Measurements from ENCODE around the gene PROK1. TPM values are rescaled to one million over a fixed set of nuclear protein-coding genes. Genes with fewer than 3 reads are reported as not detected.

PROK1 gene
- total RNA-seq, 1 experiment from 2014 or later, result not detected

- no peak for DNase-seq (ENCODE audit: low read depth)
These were observed 14.3 kb downstream of the PROK1 start for GRCh38 chr1:110465038-110465813.

- no peak for DNase-seq (ENCODE audit: low read depth)
These were observed 14.9 kb downstream of the PROK1 start for GRCh38 chr1:110465814-110466380.

GRCh38 chr1:110466646-110467280, 15.8 kb downstream of the PROK1 start:
- no peak for DNase-seq (ENCODE audit: low read depth)

- no peak for DNase-seq (ENCODE audit: low read depth)
These were observed 20.2 kb downstream of the PROK1 start for GRCh38 chr1:110471131-110471530.

GRCh38 chr1:110472546-110472945, 21.6 kb downstream of the PROK1 start:
- no peak for DNase-seq (ENCODE audit: low read depth)

- DNase-seq (ENCODE audit: low read depth), result no peak
These were observed 23.5 kb downstream of the PROK1 start for GRCh38 chr1:110474444-110474843.

- no peak for DNase-seq (ENCODE audit: low read depth)
These were observed 24.5 kb downstream of the PROK1 start for GRCh38 chr1:110475362-110476027.

- DNase-seq (ENCODE audit: low read depth), result no peak
These were observed 25.2 kb downstream of the PROK1 start for GRCh38 chr1:110476028-110476765.

- peak; percentile 56 for DNase-seq (ENCODE audit: low read depth)
These were observed 26.1 kb downstream of the PROK1 start for GRCh38 chr1:110477041-110477440.

- DNase-seq (ENCODE audit: low read depth), result no peak
These were observed 26.6 kb downstream of the PROK1 start for GRCh38 chr1:110477445-110477957.

- no peak for DNase-seq (ENCODE audit: low read depth)
These were observed 27.2 kb downstream of the PROK1 start for GRCh38 chr1:110477967-110478640.

GRCh38 chr1:110478886-110479285, 27.9 kb downstream of the PROK1 start:
- DNase-seq (ENCODE audit: low read depth), result no peak

- no peak for DNase-seq (ENCODE audit: low read depth)
These were observed 29.6 kb downstream of the PROK1 start for GRCh38 chr1:110480356-110481096.

GRCh38 chr1:110481968-110482623, 31.1 kb downstream of the PROK1 start:
- no peak for DNase-seq (ENCODE audit: low read depth)

- DNase-seq (ENCODE audit: low read depth), result no peak
These were observed 31.8 kb downstream of the PROK1 start for GRCh38 chr1:110482662-110483307.

GRCh38 chr1:110483308-110483685, 32.3 kb downstream of the PROK1 start:
- no peak for DNase-seq (ENCODE audit: low read depth)

- no peak for DNase-seq (ENCODE audit: low read depth)
These were observed 33.9 kb downstream of the PROK1 start for GRCh38 chr1:110484801-110485200.

GRCh38 chr1:110485725-110486124, 34.8 kb downstream of the PROK1 start:
- no peak for DNase-seq (ENCODE audit: low read depth)

- DNase-seq (ENCODE audit: low read depth), result no peak
These were observed 36.8 kb downstream of the PROK1 start for GRCh38 chr1:110487726-110488125.

Data from LHCN-M2 (cell line).